Measurements from ENCODE around the gene IMPDH2. TPM values are rescaled to one million over a fixed set of nuclear protein-coding genes. Genes with fewer than 3 reads are reported as not detected.
A peak's percentile ranks its signal among the peaks of the same experiment; 100 is the strongest.

IMPDH2 gene
- total RNA-seq, 6 donors from 2014 or later = 67.1 to 142 (median 97.3) TPM

GRCh38 chr3:49057268-49057667 is 28.1 kb upstream of the IMPDH2 start:
- H3K27ac ChIP-seq = peak overlapping the region in 1 of 4 donors; percentile 1
- ATAC-seq (ENCODE audit: low FRiP score in 2 of 2) = no peak

GRCh38 chr3:49054344-49054862 is 25.2 kb upstream of the IMPDH2 start:
- no peaks in the 10 kb centered on the region for H3K4me1 ChIP-seq
- H3K9me3 ChIP-seq = no peaks in the 10 kb centered on the region
- no peak for DNase-seq
- ATAC-seq (ENCODE audit: low FRiP score in 2 of 2) = no peak
- H3K27ac ChIP-seq = no peak overlapping the region
- peaks cover 12 to 85% (median 57%) of the 10 kb centered on the region in 4 donors for H3K36me3 ChIP-seq
- no peak overlapping the region for H3K4me3 ChIP-seq
- H3K27me3 ChIP-seq = no peaks in the 10 kb centered on the region
- no peak for TF ChIP-seq EP300 (IDR thresholded peaks at IDR 0.05)
- TF ChIP-seq CTCF (IDR thresholded peaks at IDR 0.05) = no peak
- no peak for TF ChIP-seq POLR2A (IDR thresholded peaks at IDR 0.05)
- TF ChIP-seq POLR2AphosphoS5 (IDR thresholded peaks at IDR 0.05) = no peak
- WGBS, 2 donors = 95 to 100% methylated on average over 2 of the region's 2 CpGs

More at GRCh38 chr3:49057268-49057667, 28.1 kb upstream of the IMPDH2 start:
- no peaks in the 10 kb centered on the region for H3K9me3 ChIP-seq
- WGBS, 2 donors = 96 to 97% methylated on average over 5 to 10 of the region's 10 CpGs
- no peak for TF ChIP-seq POLR2AphosphoS5 (IDR thresholded peaks at IDR 0.05)
- DNase-seq = peak in 1 of 2 donors; percentile 64
- no peaks in the 10 kb centered on the region for H3K4me1 ChIP-seq
- H3K36me3 ChIP-seq = peaks cover 12 to 85% (median 58%) of the 10 kb centered on the region in 4 donors
- H3K27me3 ChIP-seq = no peaks in the 10 kb centered on the region
- H3K4me3 ChIP-seq = no peak overlapping the region

- Histone ChIP-seq H3K4me1 (no peaks in the 10 kb centered on the region), H3K27ac (no peak overlapping the region), H3K27me3 (no peaks in the 10 kb centered on the region), H3K9me3 (no peaks in the 10 kb centered on the region), H3K4me3 (no peak overlapping the region), H3K36me3 (peaks cover 12 to 81% (median 55%) of the 10 kb centered on the region in 4 donors)
- TF ChIP-seq CTCF (IDR thresholded peaks at IDR 0.05) (no peak), POLR2A (IDR thresholded peaks at IDR 0.05) (no peak), POLR2AphosphoS5 (IDR thresholded peaks at IDR 0.05) (no peak), EP300 (IDR thresholded peaks at IDR 0.05) (no peak)
- no peak for DNase-seq
- ATAC-seq (ENCODE audit: low FRiP score in 2 of 2) = no peak
- WGBS, 2 donors = 58 to 60% methylated on average over 1 of the region's 1 CpG
Measured at GRCh38 chr3:49053543-49053942, 24.3 kb upstream of the IMPDH2 start.

- H3K27me3 ChIP-seq = no peaks in the 10 kb centered on the region
- no peak overlapping the region for H3K27ac ChIP-seq
- H3K4me3 ChIP-seq = no peak overlapping the region
- 90 to 91% methylated on average over 3 of the region's 3 CpGs for WGBS, 2 donors
- TF ChIP-seq POLR2A (IDR thresholded peaks at IDR 0.05) (no peak), EP300 (IDR thresholded peaks at IDR 0.05) (no peak), POLR2AphosphoS5 (IDR thresholded peaks at IDR 0.05) (no peak), CTCF (IDR thresholded peaks at IDR 0.05) (no peak)
- DNase-seq (no peak), ATAC-seq (ENCODE audit: low FRiP score in 2 of 2) (no peak)
- peaks cover 18 to 84% (median 46%) of the 10 kb centered on the region in 4 donors for H3K36me3 ChIP-seq
- no peaks in the 10 kb centered on the region for H3K9me3 ChIP-seq
- no peaks in the 10 kb centered on the region for H3K4me1 ChIP-seq
Measured at GRCh38 chr3:49035281-49035680, 6.1 kb upstream of the IMPDH2 start.

GRCh38 chr3:49034650-49035049 is 5.5 kb upstream of the IMPDH2 start:
- TF ChIP-seq CTCF (IDR thresholded peaks at IDR 0.05) = no peak
- TF ChIP-seq POLR2A (IDR thresholded peaks at IDR 0.05) = no peak
- no peak for TF ChIP-seq POLR2AphosphoS5 (IDR thresholded peaks at IDR 0.05)
- no peak for TF ChIP-seq EP300 (IDR thresholded peaks at IDR 0.05)
- 95 to 96% methylated on average over 2 of the region's 2 CpGs for WGBS, 2 donors
- DNase-seq (no peak), ATAC-seq (ENCODE audit: low FRiP score in 2 of 2) (no peak)
- H3K36me3 ChIP-seq = peaks cover 18 to 85% (median 46%) of the 10 kb centered on the region in 4 donors
- peaks cover 0 to 3% (median 0%) of the 10 kb centered on the region in 4 donors for H3K4me1 ChIP-seq
- no peak overlapping the region for H3K4me3 ChIP-seq
- no peaks in the 10 kb centered on the region for H3K27me3 ChIP-seq
- no peaks in the 10 kb centered on the region for H3K9me3 ChIP-seq
- no peak overlapping the region for H3K27ac ChIP-seq
